OCI-LY1 (cell line): ENCODE data around the gene ENDOV.

Experiments
- H2AFZ ChIP-seq: fragments of 200-600 bp; sonication (generic), shearing (Covaris generic); 2 replicates; pipeline ENCODE4 v1.6.0; 2014; ENCODE audit warnings: antibody characterized with exemption, mild to moderate bottlenecking, low read length
- H3F3A ChIP-seq: fragments of 200-600 bp; sonication (generic), shearing (Covaris generic); 2 replicates; pipeline ENCODE4 v1.6.0; 2014; ENCODE audit warnings: mild to moderate bottlenecking, antibody characterized with exemption, low read length, moderate library complexity; ENCODE audit not compliant: insufficient read depth
- H3K27ac ChIP-seq: fragments of 200-600 bp; sonication (generic); 2 replicates; pipeline ENCODE4 v1.5.1; 2014; ENCODE audit warnings: low read length, mixed run types, mild to moderate bottlenecking, low read depth; ENCODE audit not compliant: poor library complexity, severe bottlenecking
- H3K27me3 ChIP-seq: fragments of 200-600 bp; sonication (generic); 2 replicates; pipeline ENCODE4 v1.6.0; 2014; ENCODE audit warnings: antibody characterized with exemption, mild to moderate bottlenecking, low read length, moderate library complexity; ENCODE audit not compliant: insufficient read depth
- H3K36me3 ChIP-seq: fragments of 200-600 bp; sonication (generic); 2 replicates; pipeline ENCODE4 v1.6.1; 2014; ENCODE audit warnings: mild to moderate bottlenecking, antibody characterized with exemption, low read length, moderate library complexity, mixed read lengths; ENCODE audit not compliant: insufficient read depth
- H3K4me1 ChIP-seq: fragments of 200-600 bp; sonication (generic); 2 replicates; pipeline ENCODE4 v1.5.1; 2014; ENCODE audit warnings: mild to moderate bottlenecking, low read length, moderate library complexity; ENCODE audit not compliant: insufficient read depth, severe bottlenecking
- H3K4me2 ChIP-seq: fragments of 200-600 bp; sonication (generic), shearing (Covaris generic); 2 replicates; pipeline ENCODE4 v1.6.1; 2014; ENCODE audit warnings: low read length
- H3K4me3 ChIP-seq: fragments of 200-600 bp; sonication (generic); 2 replicates; pipeline ENCODE4 v1.5.1; 2014; ENCODE audit warnings: low read length, low read depth, mild to moderate bottlenecking, mixed read lengths; ENCODE audit not compliant: poor library complexity, severe bottlenecking
- H3K79me2 ChIP-seq: fragments of 200-600 bp; shearing (Covaris generic); 2 replicates; pipeline ENCODE4 v1.6.1; 2016; ENCODE audit warnings: mixed run types, low read length, mixed read lengths; ENCODE audit not compliant: insufficient read depth
- H3K9ac ChIP-seq: fragments of 200-600 bp; sonication (generic), shearing (Covaris generic); 2 replicates; pipeline ENCODE4 v1.6.1; 2014; ENCODE audit warnings: mild to moderate bottlenecking, low read length, mixed read lengths
- H3K9me2 ChIP-seq: fragments of 200-600 bp; sonication (generic), shearing (Covaris generic); 2 replicates; pipeline ENCODE4 v1.6.1; 2014; ENCODE audit warnings: low read depth, mild to moderate bottlenecking, low read length, mixed read lengths
- H3K9me3 ChIP-seq: fragments of 200-600 bp; shearing (Covaris generic); 2 replicates; pipeline ENCODE4 v1.6.1; 2014; ENCODE audit warnings: low read length, mixed read lengths
- H4K20me1 ChIP-seq: fragments of 200-600 bp; sonication (generic), shearing (Covaris generic); 2 replicates; pipeline ENCODE4 v1.6.0; 2016; ENCODE audit warnings: mild to moderate bottlenecking, low read length; ENCODE audit not compliant: insufficient read depth
- CTCF ChIP-seq: fragments of 200-600 bp; sonication (generic), shearing (Covaris generic); IDR thresholded peaks from 2 replicates; pipeline ENCODE4 v1.5.1; 2017; ENCODE audit warnings: mild to moderate bottlenecking, antibody characterized with exemption, low read length, moderate library complexity, mixed read lengths
- EZH2 ChIP-seq: fragments of 200-600 bp; sonication (generic), shearing (Covaris generic); IDR thresholded peaks from 2 replicates; pipeline ENCODE4 v1.8.0; 2017; ENCODE audit warnings: borderline replicate concordance, mixed run types, mild to moderate bottlenecking, antibody characterized with exemption, low read length, moderate library complexity, mixed read lengths

ENDOV gene

GRCh38 chr17:80388601-80389000 is 26.4 kb upstream of the ENDOV start:
- Histone ChIP-seq H3K27me3 (no peaks in the 10 kb centered on the region), H2AFZ (no peak overlapping the region), H3K9me3 (no peaks in the 10 kb centered on the region), H3K79me2 (no peaks in the 10 kb centered on the region), H3K4me3 (no peak overlapping the region), H3K4me1 (no peaks in the 10 kb centered on the region), H3K9ac (no peak overlapping the region), H4K20me1 (no peaks in the 10 kb centered on the region), H3K4me2 (no peak overlapping the region), H3F3A (no peaks in the 10 kb centered on the region), H3K36me3 (peaks cover 19% of the 10 kb centered on the region; the same call in 1 of the 2 replicates), H3K27ac (no peak overlapping the region), H3K9me2 (no peaks in the 10 kb centered on the region)
- TF ChIP-seq EZH2 = no peak
- TF ChIP-seq CTCF = no peak

GRCh38 chr17:80389011-80389995 is 25.7 kb upstream of the ENDOV start:
- no peaks in the 10 kb centered on the region for H3K4me1 ChIP-seq
- H3K27ac ChIP-seq = no peak overlapping the region
- no peaks in the 10 kb centered on the region for H3K27me3 ChIP-seq
- no peaks in the 10 kb centered on the region for H3K9me3 ChIP-seq
- TF ChIP-seq CTCF (no peak), EZH2 (no peak)
- no peaks in the 10 kb centered on the region for H3F3A ChIP-seq
- no peaks in the 10 kb centered on the region for H3K9me2 ChIP-seq
- H3K36me3 ChIP-seq = peaks cover 20% of the 10 kb centered on the region; the same call in 1 of the 2 replicates
- no peak overlapping the region for H2AFZ ChIP-seq
- no peaks in the 10 kb centered on the region for H3K79me2 ChIP-seq
- H3K4me2 ChIP-seq = no peak overlapping the region
- H3K9ac ChIP-seq = no peak overlapping the region
- H3K4me3 ChIP-seq = no peak overlapping the region
- no peaks in the 10 kb centered on the region for H4K20me1 ChIP-seq

- Histone ChIP-seq H3K36me3 (peaks cover 20% of the 10 kb centered on the region; the same call in 1 of the 2 replicates), H3K27ac (no peak overlapping the region)
Observed at GRCh38 chr17:80393241-80393890, 21.6 kb upstream of the ENDOV start.

More at GRCh38 chr17:80393241-80393890, 21.6 kb upstream of the ENDOV start:
- Histone ChIP-seq H3K27me3 (0 out of 2 replicates have a peak, but pooled peaks cover 3% of the 10 kb centered on the region), H2AFZ (no peak overlapping the region), H4K20me1 (no peaks in the 10 kb centered on the region), H3K79me2 (no peaks in the 10 kb centered on the region), H3K9me3 (no peaks in the 10 kb centered on the region), H3K9me2 (no peaks in the 10 kb centered on the region), H3K9ac (no peak overlapping the region), H3F3A (no peaks in the 10 kb centered on the region), H3K4me2 (no peak overlapping the region), H3K4me3 (no peak overlapping the region), H3K4me1 (no peaks in the 10 kb centered on the region)
- no peak for TF ChIP-seq EZH2
- no peak for TF ChIP-seq CTCF
